GM12873 (cell line): ENCODE measurements around the gene TADA1.

Experiments
- CTCF ChIP-seq: IDR thresholded peaks from 2 replicates; pipeline ENCODE4 v1.5.1; 2012; ENCODE audit warnings: low read depth, mild to moderate bottlenecking, moderate library complexity, low read length, control low read depth; ENCODE audit not compliant: insufficient read depth; ENCODE audit errors: missing control alignments

The TADA1 gene

GRCh38 chr1:166843769-166844596 lies 32.1 kb downstream of the TADA1 start:
- no peak for TF ChIP-seq CTCF

DNA sequence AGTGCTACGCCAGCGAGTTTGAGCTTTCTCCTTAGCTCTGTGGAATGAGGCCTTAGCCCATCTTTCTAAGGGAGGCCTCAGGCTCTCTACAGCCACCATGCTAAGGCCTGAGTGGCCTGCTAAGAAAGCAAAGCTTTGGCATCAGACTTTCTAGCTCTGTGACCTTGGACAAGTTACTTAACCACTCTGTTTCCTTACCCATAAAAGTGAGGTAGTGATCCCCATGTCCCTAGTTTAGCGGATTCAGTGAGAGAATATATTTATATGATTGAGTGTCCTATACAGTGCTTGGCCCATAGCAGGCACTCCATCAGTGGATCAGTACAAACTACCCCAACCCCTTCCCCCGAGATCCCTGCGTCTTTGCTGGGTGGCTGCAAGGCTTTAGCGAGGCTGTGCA lies 32.7 kb downstream of the TADA1 start:
- TF ChIP-seq CTCF: no peak

- no peak for TF ChIP-seq CTCF
These were observed 35.5 kb downstream of the TADA1 start for GRCh38 chr1:166840309-166841274.

DNA sequence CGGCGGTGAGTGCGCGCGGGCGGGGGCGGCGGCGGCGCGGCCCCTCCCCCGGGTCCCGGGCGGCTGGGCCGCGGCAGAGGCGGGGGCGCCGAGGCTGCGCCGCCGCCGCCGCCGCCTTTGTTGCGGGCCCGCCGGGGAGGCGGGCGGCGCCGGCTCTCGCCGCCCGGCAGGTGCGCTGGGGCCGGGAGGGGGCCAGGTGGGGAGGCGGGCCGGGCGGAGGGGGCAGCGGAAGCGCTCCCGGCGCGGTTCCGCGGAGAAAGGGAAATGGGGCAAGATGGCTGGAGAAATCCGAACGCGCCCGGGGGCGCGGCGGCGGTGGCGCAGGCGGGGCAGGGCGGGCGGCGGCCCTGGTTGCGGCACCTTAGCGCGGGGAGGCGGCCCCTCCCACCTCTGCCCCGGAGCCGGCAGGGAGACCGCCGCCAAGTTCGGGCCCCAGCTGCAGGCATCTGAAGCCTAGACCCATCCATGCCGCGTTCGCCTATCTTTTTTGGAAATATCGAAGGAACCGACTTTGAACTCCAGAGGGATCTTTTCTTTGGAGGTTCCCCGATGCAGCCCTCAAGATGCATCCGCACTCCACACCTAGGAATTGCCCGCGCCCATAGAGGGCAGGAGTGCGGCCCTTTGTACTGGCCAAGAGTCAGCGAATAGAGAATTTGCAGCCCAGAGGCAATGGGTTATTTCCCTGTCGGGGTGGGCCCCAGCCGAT lies 36.3 kb downstream of the TADA1 start:
- peak; percentile 23 for TF ChIP-seq CTCF

DNA sequence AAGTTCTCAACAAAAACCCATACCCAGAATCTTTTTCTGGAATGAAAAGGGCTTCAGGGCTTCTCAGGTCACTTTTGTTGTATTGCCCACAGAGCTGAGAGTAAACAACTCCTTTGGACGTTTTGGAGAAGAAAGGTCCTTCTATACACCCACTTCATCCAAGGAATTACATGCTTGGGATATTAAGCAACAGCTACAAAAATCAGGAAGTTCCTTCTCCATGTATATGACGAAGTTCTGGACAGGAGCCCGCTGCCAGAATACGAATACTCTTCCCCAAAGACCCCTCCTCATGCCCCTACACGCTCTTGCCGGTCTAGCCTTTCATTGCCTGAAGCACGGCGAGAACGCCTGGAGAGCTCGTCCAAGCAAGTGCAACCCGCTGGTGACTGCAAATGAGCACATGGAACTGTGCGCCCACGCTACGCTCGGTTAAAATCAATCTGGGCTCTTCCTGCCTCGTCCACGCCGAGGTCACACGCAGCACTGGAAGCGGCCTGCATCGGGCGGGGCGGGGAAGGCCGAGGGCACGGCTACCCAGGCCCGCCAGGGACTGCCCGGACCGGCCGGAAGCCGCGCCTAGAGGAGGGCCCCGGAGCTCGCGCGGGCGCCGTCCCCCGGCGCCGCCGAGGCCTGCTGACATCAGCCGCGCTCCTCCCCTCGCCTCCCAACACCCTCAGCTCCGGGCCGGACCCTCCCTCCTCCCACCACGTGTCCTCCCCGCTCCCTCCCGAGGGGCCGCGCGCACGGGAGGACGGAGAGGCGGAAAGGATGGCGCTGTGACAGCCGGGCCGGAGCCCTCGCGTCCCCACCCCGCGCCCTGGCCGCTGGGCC lies 37.1 kb downstream of the TADA1 start, which contains the start of gene POGK:
POGK (plus strand) TSS at position 710 of the 834 bp plus-strand sequence. CDS start 1,482 bp downstream, outside the sequence.
- TF ChIP-seq CTCF: no peak

GRCh38 chr1:166836733-166837132 lies 39.3 kb downstream of the TADA1 start:
- TF ChIP-seq CTCF: no peak
